SIG-M5 treated with dmso at 0.1 percent for 504 hours (cell line): ENCODE measurements around the gene GABRG3.

ENCODE experiments used
- DNase-seq: peaks from one replicate; lab custom pipeline; 2025; ENCODE audit not compliant: unreplicated experiment; lab: John Stamatoyannopoulos, UW

The GABRG3 gene

DNA sequence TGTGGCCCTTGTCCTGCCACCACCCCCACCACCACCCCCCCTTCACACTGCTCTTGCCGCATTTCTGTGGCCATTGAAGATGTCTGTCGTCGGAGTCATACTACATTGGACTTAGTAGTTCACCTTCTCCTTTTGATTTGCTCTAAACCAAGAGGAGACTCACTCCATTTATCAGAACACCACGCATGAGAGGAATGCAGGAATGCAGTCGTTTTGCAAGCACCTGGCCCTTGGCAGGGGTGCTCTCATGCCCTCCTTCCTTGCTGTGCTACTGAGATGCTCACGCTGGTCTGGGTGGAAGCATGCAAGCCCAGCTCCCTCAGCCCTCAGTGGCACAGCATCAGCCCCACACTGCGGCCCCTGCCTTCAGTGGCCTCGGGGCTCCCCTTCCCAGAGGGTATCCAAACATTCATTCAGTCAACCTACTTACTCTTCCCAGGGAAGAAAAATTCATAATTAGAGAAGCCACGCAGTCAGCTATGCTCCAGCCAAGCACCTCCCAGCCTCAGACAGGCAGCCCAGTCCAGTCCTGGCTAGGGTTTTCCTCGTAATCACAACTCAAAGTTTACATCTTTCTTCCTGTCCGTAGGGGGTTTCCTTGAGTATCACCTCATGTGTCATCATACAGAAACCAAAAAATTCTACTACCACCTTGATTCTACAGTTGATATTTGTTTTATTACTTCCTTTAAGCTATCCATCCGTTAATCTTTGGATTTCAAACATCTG, 520.0 kb downstream of the GABRG3 start:
- DNase-seq = no peak

- no peak for DNase-seq
Observed at GRCh38 chr15:27491666-27492621, 521.0 kb downstream of the GABRG3 start.

- no peak for DNase-seq
Observed at GRCh38 chr15:27495963-27496459, 525.0 kb downstream of the GABRG3 start.

- DNase-seq = no peak
Observed at GRCh38 chr15:27498700-27499099, 527.7 kb downstream of the GABRG3 start.

- no peak for DNase-seq
Observed at GRCh38 chr15:27499191-27499590, 528.2 kb downstream of the GABRG3 start.

GRCh38 chr15:27499719-27500118, 528.7 kb downstream of the GABRG3 start:
- no peak for DNase-seq

DNA sequence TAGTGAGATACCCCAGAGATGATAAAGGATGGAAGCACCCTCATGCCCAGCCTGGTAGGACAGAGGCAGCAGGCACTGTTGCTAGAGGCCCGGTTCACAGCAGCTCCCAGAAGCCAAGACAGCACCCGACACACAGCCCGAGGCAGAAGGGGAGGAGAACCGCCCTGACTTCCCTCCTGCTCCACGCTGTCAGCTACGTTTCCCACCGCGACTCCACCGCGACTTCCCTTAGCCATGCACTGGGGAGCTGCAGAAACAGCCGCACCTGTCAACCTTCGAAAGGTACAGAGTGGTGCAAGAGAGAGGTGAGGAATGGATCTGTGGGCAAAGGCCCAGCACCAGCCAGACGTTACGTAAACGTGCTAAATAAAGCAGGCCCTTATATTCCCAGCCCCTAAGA, 529.2 kb downstream of the GABRG3 start:
- DNase-seq = no peak

GRCh38 chr15:27506752-27507151, 535.8 kb downstream of the GABRG3 start:
- no peak for DNase-seq

GRCh38 chr15:27509014-27509413, 538.0 kb downstream of the GABRG3 start:
- DNase-seq = no peak

DNA sequence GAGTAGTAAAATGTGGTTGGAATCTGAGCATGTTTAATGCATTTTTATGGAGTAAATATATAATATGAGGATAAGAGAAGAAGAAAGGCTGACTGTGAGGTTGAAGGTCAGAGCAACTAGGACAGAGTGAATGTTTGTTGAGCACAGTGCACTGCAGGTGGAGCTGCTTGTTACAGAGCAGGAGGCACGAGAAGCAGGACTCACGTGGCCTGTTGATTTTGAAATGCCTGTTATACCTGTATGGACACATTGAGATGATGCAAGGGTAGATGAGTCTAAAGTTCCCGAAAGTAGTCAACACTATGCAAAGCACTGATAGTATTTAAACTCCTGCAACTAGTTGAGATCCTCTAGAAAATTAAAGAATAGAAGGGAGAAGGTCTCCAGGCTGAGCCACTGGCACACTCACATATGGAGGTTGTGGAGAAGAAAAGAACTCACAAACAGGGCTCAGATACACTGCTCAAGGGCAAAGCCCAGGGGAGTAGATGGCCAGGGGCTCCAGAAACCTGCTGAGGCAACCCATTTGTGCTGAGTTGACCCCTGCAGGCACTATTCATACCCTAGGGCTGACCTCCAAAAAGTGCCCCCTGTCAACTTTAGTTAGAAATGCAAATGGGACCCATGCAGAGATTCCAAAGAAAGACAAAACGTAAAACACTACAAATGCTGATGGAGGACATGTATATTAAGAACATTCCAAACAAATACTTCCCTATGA, 541.5 kb downstream of the GABRG3 start:
- no peak for DNase-seq

DNA sequence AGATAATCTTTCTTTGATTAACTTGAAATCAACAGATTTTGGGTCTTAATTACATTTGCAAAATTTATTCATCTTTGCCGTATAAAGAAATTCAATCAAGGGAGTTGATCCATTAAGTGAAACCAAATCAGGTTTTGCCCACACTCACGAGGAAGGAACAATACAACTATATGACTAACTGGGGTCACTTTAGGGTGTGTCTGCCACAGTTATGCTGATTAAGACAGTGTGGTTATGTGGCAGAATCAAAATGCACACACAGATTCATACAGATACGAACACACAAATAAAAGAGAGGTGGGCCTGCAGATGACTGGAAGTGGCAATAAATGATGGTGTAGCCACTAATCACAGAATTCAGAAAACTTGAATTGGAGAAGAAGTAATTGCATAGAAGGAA, 543.5 kb downstream of the GABRG3 start:
- DNase-seq = no peak

GRCh38 chr15:27527490-27528067, 556.6 kb downstream of the GABRG3 start:
- no peak for DNase-seq

DNA sequence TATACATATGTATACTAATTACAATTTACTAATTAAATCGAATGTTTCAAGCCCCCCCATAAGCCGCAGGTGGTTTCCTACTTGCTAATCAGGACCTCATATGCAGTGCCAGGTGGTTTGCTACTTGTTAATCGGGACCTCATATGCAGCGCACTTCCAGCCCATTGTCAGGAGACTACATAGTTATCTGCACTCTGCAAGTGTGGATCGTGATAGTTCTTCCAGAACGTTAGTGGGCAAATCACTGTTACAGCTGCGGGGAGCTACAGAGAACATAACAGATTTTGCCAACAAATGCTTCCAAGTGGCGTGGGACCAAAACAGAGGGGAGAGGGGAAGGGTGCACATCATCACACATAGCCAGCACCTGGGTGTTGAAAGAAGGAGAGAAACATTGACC, 558.4 kb downstream of the GABRG3 start:
- no peak for DNase-seq

DNA sequence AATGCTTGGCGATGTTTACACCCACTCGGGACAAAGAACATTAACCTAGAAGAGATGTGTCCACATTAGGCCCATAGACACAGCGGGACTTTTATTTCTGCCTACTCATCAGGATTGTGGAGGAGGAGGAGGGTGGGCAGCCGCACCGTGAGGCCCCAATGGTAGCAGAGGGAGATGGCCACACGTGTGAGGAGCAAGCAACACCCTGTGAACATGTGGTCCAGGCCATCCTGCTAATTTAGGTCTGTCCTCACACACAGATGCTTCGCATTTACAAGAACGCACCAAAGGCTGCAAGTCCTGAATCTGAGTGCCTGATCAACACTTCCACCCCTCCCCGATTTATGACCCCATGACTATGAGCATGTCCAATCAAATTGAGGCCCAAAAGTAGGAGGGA, 560.0 kb downstream of the GABRG3 start:
- no peak for DNase-seq

DNA sequence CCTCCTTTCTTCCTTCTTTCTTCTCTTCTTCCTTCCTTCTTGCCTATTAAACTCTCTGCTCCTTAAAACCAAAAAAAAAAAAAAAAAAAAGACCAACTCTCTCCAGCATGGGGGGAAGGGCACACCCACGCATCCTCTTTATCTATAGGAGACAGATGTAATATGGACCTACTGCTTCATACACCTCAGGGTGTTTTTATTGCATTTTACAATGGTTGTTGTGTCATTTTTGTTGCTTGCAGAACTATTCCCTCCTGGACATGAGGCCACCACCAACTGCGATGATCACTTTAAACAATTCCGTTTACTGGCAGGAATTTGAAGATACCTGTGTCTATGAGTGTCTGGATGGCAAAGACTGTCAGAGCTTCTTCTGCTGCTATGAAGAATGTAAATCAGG, 561.4 kb downstream of the GABRG3 start:
- no peak for DNase-seq

DNA sequence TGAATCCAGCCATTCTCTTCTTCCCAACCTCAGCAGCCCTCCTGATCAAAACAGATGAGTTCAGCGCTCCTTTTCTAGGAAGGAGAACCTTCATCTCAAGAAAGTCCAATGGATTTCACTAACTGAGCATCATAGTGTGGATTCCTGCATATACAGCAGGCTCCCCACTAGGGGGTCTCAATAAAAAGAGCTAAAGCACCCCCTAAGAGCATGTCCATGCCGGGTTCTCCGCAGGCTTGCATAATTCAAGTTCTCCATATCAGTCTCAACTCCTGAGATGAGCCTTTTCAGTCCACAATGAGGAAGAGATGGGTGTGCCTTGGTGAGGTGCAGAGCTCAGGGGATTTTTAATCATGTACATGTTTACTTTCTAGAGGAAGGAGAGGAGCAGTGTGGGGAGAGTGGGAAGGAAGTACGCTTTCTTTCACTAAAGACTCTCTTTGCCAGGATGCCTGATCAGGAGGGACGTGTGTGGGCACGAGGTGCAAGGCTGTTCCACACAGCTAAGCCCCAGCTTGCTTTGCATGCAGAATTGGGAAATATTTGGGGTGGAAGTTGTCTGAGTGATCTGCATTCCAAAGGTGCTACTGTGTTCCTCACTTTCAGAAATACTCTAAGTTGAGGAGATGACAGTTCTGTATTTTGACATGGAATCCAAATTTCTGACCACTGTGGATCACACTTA, 564.6 kb downstream of the GABRG3 start:
- no peak for DNase-seq

GRCh38 chr15:27538325-27538724, 567.3 kb downstream of the GABRG3 start:
- DNase-seq = no peak

- DNase-seq = no peak
Observed at GRCh38 chr15:27541581-27541980, 570.6 kb downstream of the GABRG3 start.

GRCh38 chr15:27545494-27546255, 574.7 kb downstream of the GABRG3 start:
- no peak for DNase-seq

DNA sequence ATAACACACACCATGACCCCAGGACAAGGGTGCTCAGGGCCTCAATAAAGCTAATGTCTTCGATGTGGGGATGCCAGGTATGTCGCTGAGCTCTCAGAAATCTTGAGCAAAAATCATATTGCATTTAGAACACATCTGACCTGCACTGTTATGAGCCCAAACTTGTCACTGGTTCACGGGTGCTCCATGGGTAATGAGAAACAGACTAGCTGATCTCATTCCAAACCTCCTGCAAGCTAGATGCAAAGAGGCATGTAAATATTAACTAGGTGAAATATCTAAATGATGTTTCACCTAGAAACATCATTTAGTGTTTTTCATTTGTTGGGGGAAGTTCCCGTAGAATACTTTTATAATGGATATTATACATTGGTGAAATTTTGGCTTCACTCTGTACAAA, 578.8 kb downstream of the GABRG3 start:
- DNase-seq = no peak
